Activated CD4-positive, CD25-positive, alpha-beta regulatory T cell treated with anti-CD3 and anti-CD28 coated beads, Interleukin-2, amount 50 U/mL, for 24 hours (primary cell): Measurements from ENCODE around the gene LSM14B.
"Not testable (repeated sequence)": the region's sequence is repeated elsewhere in the genome, so short reads cannot be mapped to it uniquely, and the experiment has no call there.

Experiments
- ATAC-seq, 2 donors: fragments of 150-1000 bp; cut with Tn5 transposase; one replicate each; pipeline ENCODE4 v1.10.0; 2021; ENCODE audit warnings: mild to moderate bottlenecking in 1 of 2, moderate library complexity in 1 of 2

Gene LSM14B

GRCh38 chr20:62147528-62147927 lies 25.3 kb downstream of the LSM14B start:
- ATAC-seq = no peak

- not testable (repeated sequence) for ATAC-seq
These were observed 26.1 kb downstream of the LSM14B start for GRCh38 chr20:62148383-62148782.

GRCh38 chr20:62148908-62149314 lies 26.6 kb downstream of the LSM14B start:
- no peak for ATAC-seq

- no peak for ATAC-seq
These were observed 27.4 kb downstream of the LSM14B start for GRCh38 chr20:62149532-62150309.

DNA sequence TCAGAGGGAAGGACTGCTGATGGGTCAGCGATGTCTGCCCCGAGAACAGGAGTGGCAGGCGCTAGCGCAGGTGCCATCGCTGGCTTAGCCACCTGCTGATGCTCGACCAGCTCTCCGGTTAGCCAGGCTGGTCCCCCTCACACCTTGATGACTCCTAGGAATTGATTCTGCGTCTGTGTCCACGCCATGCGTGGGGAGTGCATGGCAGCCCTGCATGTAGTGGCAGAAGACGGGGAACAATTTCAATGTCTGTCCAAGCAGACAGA lies 28.0 kb downstream of the LSM14B start:
- no peak for ATAC-seq

GRCh38 chr20:62151225-62151624 lies 28.9 kb downstream of the LSM14B start:
- no peak for ATAC-seq

GRCh38 chr20:62151835-62152364 lies 29.6 kb downstream of the LSM14B start:
- ATAC-seq = no peak

- no peak for ATAC-seq
These were observed 33.4 kb downstream of the LSM14B start for GRCh38 chr20:62155428-62156253.

- ATAC-seq = no peak
These were observed 33.9 kb downstream of the LSM14B start for GRCh38 chr20:62156254-62156556.

DNA sequence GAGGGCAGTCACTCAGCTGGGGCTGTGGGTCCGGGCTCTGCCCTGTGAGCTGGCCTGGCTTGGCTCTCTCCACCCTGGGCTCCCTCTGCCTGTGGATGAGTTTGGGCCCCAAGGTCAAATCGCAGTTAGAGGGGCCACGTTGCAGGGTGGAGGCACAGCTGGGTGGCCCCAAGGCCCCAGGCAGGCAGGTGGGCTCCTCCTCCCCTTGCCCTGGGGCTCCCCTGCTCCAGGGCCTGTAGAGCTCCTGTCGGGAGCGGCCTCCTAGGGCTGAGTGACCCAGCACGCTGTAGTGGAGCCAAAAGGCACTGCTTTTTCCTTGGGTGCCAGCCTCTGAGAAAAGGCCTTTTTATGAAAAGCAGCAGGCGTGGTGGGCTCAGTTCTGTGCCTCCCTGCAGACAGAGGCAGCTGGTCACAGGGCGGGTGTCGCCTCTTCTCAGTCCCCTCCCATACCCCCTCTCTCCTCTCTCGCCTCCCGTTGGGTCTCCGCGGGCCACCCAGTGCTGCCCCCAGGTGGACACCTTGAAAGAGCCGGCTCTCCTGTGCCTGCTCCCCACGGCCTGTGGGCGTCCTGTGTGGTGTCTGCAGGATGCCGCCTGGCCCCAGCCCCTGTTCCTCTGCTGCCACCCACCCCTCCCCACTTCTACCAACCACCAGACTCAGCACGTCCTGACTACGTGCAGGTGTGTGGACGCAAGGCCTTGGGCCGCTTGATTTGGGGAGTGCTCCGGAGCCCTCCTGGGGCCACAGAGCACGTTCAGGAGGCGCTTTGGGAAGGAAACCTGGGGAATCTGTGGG lies 34.5 kb downstream of the LSM14B start:
- ATAC-seq = peak; percentile 67 to 73

DNA sequence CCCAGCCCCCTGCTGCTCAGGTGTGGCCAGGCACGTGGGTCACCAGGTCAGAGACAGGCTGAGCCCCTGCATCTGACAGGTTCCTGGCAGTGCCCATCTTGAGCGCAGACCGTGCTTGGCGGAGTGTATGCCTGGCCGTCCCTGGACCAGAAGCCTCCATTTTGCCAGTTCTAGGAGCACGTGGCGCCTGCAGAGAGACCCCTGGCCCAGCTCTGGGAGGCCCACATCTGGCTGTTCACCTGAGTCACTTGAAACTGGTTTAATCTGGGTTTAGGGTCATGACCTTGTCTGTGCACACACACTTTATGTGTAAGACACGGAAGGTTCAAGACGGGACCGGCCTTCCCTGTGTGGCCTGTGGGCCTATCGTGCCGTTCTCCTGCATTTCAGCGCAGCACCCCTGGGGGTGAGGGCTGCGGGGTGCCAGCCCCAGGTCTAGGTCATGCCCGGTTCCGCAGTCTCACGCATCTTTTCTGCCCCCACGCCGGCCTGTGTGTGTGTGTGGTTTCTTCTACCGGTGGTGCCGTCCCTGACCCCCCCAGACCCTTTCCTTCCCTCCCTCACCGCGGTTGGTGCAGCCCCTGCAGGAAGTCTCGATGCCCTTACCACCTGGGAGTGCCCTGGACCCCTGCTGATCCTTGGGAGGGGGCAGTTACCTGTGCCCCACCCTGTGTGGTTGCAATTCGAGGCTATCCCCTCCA lies 35.3 kb downstream of the LSM14B start:
- no peak for ATAC-seq

DNA sequence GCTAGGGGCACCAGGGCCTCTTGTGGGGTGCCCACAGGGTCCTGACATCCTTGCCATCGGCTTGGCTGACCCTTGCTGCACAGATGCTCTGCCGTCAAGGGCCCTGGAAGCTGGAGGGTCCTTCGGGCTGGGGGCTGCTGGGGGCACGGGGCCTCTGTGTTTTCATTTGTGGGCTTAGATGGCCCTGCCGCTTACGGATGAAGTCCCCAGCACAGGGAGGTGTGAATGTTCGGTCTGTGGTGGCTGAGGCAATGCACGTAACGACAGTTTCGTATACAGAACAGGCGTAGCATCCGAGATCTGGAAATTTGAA lies 35.8 kb downstream of the LSM14B start:
- no peak for ATAC-seq

- ATAC-seq = no peak
These were observed 36.3 kb downstream of the LSM14B start for GRCh38 chr20:62158541-62158940.

GRCh38 chr20:62159052-62159451 lies 36.8 kb downstream of the LSM14B start:
- ATAC-seq = no peak

- ATAC-seq = peak; percentile 87 to 90
These were observed 37.6 kb downstream of the LSM14B start for GRCh38 chr20:62159839-62160238.

- no peak for ATAC-seq
These were observed 38.0 kb downstream of the LSM14B start for GRCh38 chr20:62160253-62160652.

DNA sequence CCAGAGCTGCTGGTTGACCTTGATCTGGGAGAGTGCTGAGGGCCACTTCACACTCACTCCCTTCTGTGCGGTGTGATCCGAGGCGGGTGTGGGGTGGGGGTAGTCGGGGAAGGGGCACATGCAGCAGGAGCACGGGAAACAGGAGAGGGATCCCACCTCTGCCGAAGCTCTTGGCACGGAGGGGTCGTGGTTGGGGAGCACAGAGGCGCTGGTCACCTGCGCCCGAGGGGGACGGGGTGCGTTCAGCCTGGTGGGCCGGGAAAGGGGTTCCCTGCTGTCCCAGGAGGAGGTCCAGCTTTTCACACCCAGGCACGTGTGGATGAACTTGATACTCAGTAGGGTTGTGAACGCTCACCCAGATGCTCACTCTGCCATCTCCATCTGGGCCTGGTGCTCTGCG lies 38.6 kb downstream of the LSM14B start:
- no peak for ATAC-seq

- no peak for ATAC-seq
These were observed 39.1 kb downstream of the LSM14B start for GRCh38 chr20:62161347-62161746.

- ATAC-seq = no peak
These were observed 40.6 kb downstream of the LSM14B start for GRCh38 chr20:62162765-62163484.

- ATAC-seq = no peak
These were observed 41.2 kb downstream of the LSM14B start for GRCh38 chr20:62163485-62163865.

GRCh38 chr20:62163986-62164762 lies 41.9 kb downstream of the LSM14B start:
- no peak for ATAC-seq
